Neural cell (in vitro differentiated cells): ENCODE results near the gene MTMR12. TPM values are rescaled to one million over a fixed set of nuclear protein-coding genes. Genes with fewer than 3 reads are reported as not detected.

Source experiments
- H2AFZ ChIP-seq: fragments of 200-600, 300-800 bp; sonication (generic), shearing (Covaris generic); 2 replicates; pipeline ENCODE4 v1.6.0; 2014; ENCODE audit warnings: low read depth, mild to moderate bottlenecking, antibody characterized with exemption, low read length, moderate library complexity
- H3F3A ChIP-seq: fragments of 200-600 bp; shearing (Covaris generic); 2 replicates; pipeline ENCODE4 v1.6.1; 2016; ENCODE audit warnings: mild to moderate bottlenecking, moderate library complexity, mixed read lengths, antibody characterized with exemption, low read length; ENCODE audit not compliant: insufficient read depth, poor library complexity, severe bottlenecking
- H3K27ac ChIP-seq: fragments of 200-600, 300-800 bp; sonication (generic), shearing (Covaris generic); 2 replicates; pipeline ENCODE4 v1.5.1; 2014; ENCODE audit warnings: mild to moderate bottlenecking, low read length, moderate library complexity
- H3K27me3 ChIP-seq: fragments of 300-800, 200-600 bp; sonication (generic), shearing (Covaris generic); 2 replicates; pipeline ENCODE4 v1.6.0; 2014; ENCODE audit warnings: mild to moderate bottlenecking, low read depth, low read length, moderate library complexity; ENCODE audit not compliant: insufficient read depth
- H3K36me3 ChIP-seq: fragments of 300-800, 200-600 bp; sonication (generic), shearing (Covaris generic); 2 replicates; pipeline ENCODE4 v1.5.1; 2014; ENCODE audit warnings: mild to moderate bottlenecking, antibody characterized with exemption, low read length, moderate library complexity; ENCODE audit not compliant: insufficient read depth
- H3K4me2 ChIP-seq: fragments of 300-800, 200-600 bp; sonication (generic), shearing (Covaris generic); 2 replicates; pipeline ENCODE4 v1.6.0; 2014; ENCODE audit warnings: mild to moderate bottlenecking, low read length
- H3K4me3 ChIP-seq: fragments of 300-800, 200-600 bp; sonication (generic), shearing (Covaris generic); 2 replicates; pipeline ENCODE4 v1.5.1; 2014; ENCODE audit warnings: mild to moderate bottlenecking, low read length, moderate library complexity
- H3K79me2 ChIP-seq: fragments of 200-600 bp; shearing (Covaris generic); replicated peaks from 2 replicates; pipeline ENCODE4 v1.6.0; 2014; ENCODE audit warnings: mild to moderate bottlenecking, low read length, moderate library complexity; ENCODE audit not compliant: insufficient read depth
- H3K9ac ChIP-seq: fragments of 300-800, 200-600 bp; sonication (generic), shearing (Covaris generic); 2 replicates; pipeline ENCODE4 v1.6.1; 2016; ENCODE audit warnings: mild to moderate bottlenecking, low read length, mixed read lengths
- H3K9me2 ChIP-seq: fragments of 200-600 bp; shearing (Covaris generic); 2 replicates; pipeline ENCODE4 v1.6.1; 2016; ENCODE audit warnings: mild to moderate bottlenecking, low read length, mixed read lengths; ENCODE audit not compliant: insufficient read depth
- H3K9me3 ChIP-seq: fragments of 200-600, 300-800 bp; sonication (generic), shearing (Covaris generic); 2 replicates; pipeline ENCODE4 v1.6.1; 2016; ENCODE audit warnings: mild to moderate bottlenecking, mixed run types, low read length, moderate library complexity, mixed read lengths
- H4K20me1 ChIP-seq: fragments of 200-600 bp; shearing (Covaris generic); 2 replicates; pipeline ENCODE4 v1.6.1; 2016; ENCODE audit warnings: mild to moderate bottlenecking, mixed run types; ENCODE audit not compliant: insufficient read depth
- CTCF ChIP-seq: fragments of 450-650 bp; IDR thresholded peaks from 2 replicates; pipeline ENCODE4 v1.5.1; 2014; ENCODE audit warnings: antibody characterized with exemption, mild to moderate bottlenecking, moderate library complexity; ENCODE audit not compliant: poor library complexity, severe bottlenecking
- EP300 ChIP-seq: fragments of 450-650 bp; conservative IDR thresholded peaks from 2 replicates; pipeline ENCODE4 v1.6.1; 2014; ENCODE audit warnings: antibody characterized with exemption, mild to moderate bottlenecking, moderate library complexity; ENCODE audit not compliant: poor library complexity, severe bottlenecking
- EZH2 ChIP-seq: fragments of 200-600, 300-800 bp; shearing (Covaris generic), sonication (generic); IDR thresholded peaks from 2 replicates; pipeline ENCODE4 v1.6.1; 2014; ENCODE audit warnings: antibody characterized with exemption, low read length, borderline replicate concordance, mild to moderate bottlenecking; ENCODE audit not compliant: insufficient read depth, poor library complexity, severe bottlenecking
- MXI1 ChIP-seq: fragments of 450-650 bp; conservative IDR thresholded peaks from 2 replicates; pipeline ENCODE4 v1.6.1; 2014; ENCODE audit warnings: antibody characterized with exemption, mild to moderate bottlenecking; ENCODE audit not compliant: poor library complexity, severe bottlenecking
- POLR2AphosphoS5 ChIP-seq: IDR thresholded peaks from 2 replicates; pipeline ENCODE4 v1.6.1; 2012
- RAD21 ChIP-seq: fragments of 450-650 bp; conservative IDR thresholded peaks from 2 replicates; pipeline ENCODE4 v1.6.1; 2014; ENCODE audit warnings: antibody characterized with exemption, mild to moderate bottlenecking, moderate library complexity
- REST ChIP-seq: IDR thresholded peaks from 2 replicates; pipeline ENCODE4 v1.6.1; 2012; ENCODE audit warnings: borderline replicate concordance
- SMC3 ChIP-seq: fragments of 450-650 bp; conservative IDR thresholded peaks from 2 replicates; pipeline ENCODE4 v1.6.1; 2014; ENCODE audit warnings: antibody characterized with exemption, mild to moderate bottlenecking, moderate library complexity; ENCODE audit not compliant: poor library complexity
- TAF1 ChIP-seq: IDR thresholded peaks from 2 replicates; pipeline ENCODE4 v1.6.1; 2012; ENCODE audit warnings: low read depth
- polyA plus RNA-seq: library from polyadenylated mRNA; depleted of rRNA; stranded (reverse); fragments of >200 nt; gene quantifications from 2 replicates; pipeline ENCODE4 v1.2.3, GENCODE V29; 2014

The MTMR12 gene
- polyA plus RNA-seq, 1 donor from 2014 or later, result 13.5 TPM

DNA sequence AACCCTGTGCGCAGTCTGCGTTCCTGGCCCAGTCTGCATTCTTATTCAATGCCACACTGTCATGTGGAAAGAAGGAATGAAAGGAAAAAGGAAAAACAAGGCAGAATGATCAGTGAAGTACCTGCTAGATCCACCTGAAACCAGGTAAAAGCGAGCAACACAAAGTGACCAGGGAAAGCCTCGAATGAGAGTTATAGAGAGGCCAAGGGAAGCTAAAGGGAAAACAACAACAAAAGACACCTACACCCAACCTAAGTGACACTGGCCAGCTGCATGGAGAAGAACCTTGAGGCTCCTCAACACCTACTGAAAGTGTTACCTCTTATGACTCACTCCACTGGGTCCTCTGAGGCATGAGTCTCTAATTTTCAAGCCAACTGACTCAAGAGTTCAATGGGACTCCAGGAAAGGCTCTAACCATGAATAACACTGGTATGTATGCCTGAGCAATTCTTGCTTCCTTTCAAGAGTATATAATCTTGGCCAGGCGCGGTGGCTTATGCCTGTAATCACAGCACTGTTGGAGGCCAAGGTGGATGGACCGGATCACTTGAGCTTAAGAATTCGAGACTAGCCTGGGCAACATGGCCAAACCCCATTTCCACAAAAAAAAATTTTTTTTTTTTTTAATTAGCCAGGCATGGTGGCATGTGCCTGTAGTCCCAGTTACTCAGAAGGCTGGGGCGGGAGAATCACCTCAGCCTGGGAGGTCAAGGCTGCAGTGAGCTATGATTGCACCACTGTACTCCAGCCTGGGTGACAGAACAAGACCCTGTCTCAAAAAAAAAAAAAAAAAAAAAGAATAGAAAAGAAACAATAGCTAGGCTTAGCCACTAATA lies 29.0 kb downstream of the MTMR12 start:
- Histone ChIP-seq H3K27me3 (no peaks in the 10 kb centered on the region), H3K9ac (no peak overlapping the region), H3K4me2 (no peak overlapping the region), H3F3A (no peaks in the 10 kb centered on the region), H2AFZ (no peak overlapping the region), H3K27ac (no peak overlapping the region), H3K9me3 (no peaks in the 10 kb centered on the region), H3K9me2 (no peaks in the 10 kb centered on the region), H3K4me3 (no peak overlapping the region), H3K36me3 (no peaks in the 10 kb centered on the region), H3K79me2 (no peaks in the 10 kb centered on the region), H4K20me1 (no peaks in the 10 kb centered on the region)
- TF ChIP-seq SMC3 (no peak), EP300 (no peak), MXI1 (no peak), POLR2AphosphoS5 (no peak), RAD21 (no peak), CTCF (no peak), TAF1 (no peak), REST (no peak), EZH2 (no peak)

DNA sequence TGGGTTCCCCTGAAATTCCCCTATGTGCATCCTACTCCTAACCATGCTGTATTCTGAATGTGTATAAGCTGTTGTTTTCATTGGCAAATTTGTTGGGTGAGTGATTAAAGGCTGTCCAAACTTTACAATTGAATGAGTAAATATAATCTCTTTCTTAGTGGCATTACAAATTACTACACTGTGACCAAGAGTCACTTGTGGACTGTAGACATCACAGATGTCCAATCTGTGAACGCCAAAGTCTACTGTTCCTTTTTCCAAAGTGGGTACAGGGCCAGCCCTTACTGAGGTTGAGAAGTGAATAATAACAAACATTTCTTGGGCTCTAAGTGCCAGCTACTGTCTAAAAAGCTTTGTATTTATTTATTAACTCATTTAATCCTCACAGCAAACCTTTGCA lies 29.7 kb downstream of the MTMR12 start:
- Histone ChIP-seq H3K4me3 (no peak overlapping the region), H3K9me3 (no peaks in the 10 kb centered on the region), H3K79me2 (no peaks in the 10 kb centered on the region), H2AFZ (no peak overlapping the region), H3K9ac (no peak overlapping the region), H3K9me2 (no peaks in the 10 kb centered on the region), H3K27ac (no peak overlapping the region), H3K27me3 (no peaks in the 10 kb centered on the region), H3F3A (no peaks in the 10 kb centered on the region), H3K36me3 (no peaks in the 10 kb centered on the region), H4K20me1 (no peaks in the 10 kb centered on the region), H3K4me2 (no peak overlapping the region)
- TF ChIP-seq SMC3 (no peak), MXI1 (no peak), TAF1 (no peak), POLR2AphosphoS5 (no peak), EZH2 (no peak), CTCF (no peak), RAD21 (no peak), EP300 (no peak), REST (no peak)
